GM10847 (cell line): Measurements from ENCODE around the gene DPP3.

Source experiments
- POLR2A ChIP-seq: IDR thresholded peaks from 2 replicates; pipeline ENCODE4 v1.6.1; 2011; ENCODE audit not compliant: insufficient read length; ENCODE audit errors: extremely low read depth

DPP3 gene, protein sequence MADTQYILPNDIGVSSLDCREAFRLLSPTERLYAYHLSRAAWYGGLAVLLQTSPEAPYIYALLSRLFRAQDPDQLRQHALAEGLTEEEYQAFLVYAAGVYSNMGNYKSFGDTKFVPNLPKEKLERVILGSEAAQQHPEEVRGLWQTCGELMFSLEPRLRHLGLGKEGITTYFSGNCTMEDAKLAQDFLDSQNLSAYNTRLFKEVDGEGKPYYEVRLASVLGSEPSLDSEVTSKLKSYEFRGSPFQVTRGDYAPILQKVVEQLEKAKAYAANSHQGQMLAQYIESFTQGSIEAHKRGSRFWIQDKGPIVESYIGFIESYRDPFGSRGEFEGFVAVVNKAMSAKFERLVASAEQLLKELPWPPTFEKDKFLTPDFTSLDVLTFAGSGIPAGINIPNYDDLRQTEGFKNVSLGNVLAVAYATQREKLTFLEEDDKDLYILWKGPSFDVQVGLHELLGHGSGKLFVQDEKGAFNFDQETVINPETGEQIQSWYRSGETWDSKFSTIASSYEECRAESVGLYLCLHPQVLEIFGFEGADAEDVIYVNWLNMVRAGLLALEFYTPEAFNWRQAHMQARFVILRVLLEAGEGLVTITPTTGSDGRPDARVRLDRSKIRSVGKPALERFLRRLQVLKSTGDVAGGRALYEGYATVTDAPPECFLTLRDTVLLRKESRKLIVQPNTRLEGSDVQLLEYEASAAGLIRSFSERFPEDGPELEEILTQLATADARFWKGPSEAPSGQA

GRCh38 chr11:66480117-66480938, at the start of gene DPP3:
DPP3 (plus strand) TSS chr11:66480434; CDS start chr11:66482201, 1,767 bp downstream.
- TF ChIP-seq POLR2A: peak; percentile 80

GRCh38 chr11:66432597-66432996, 47.6 kb upstream of the DPP3 start:
- no peak for TF ChIP-seq POLR2A

- no peak for TF ChIP-seq POLR2A
Measured at GRCh38 chr11:66437979-66438503, 42.2 kb upstream of the DPP3 start.

- peak; percentile 57 for TF ChIP-seq POLR2A
Measured at GRCh38 chr11:66438504-66439466, 41.4 kb upstream of the DPP3 start, which contains the start of gene MRPL11. MRPL11 (minus strand) TSS chr11:66438848; CDS start chr11:66438754, 94 bp downstream.

GRCh38 chr11:66443602-66444001, 36.6 kb upstream of the DPP3 start:
- TF ChIP-seq POLR2A: no peak

DNA sequence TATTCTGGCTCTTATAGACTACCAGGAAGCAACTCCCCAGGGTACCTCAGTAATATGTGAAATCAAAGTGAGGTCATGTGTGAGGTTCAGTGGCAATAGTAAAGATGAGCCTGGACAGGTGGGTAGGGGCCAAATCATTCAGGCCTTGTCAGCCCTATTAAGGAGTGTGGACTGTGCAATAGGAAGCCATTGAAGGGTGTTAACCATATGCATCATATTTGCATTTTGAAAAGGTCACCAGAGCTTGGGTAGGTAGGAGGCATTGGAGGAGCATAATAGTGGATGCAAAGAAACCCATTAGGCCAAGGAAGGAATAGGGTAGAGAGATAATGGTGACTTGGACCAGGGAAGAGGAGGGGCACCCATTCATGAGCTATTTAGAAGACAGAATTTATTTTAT, 33.2 kb upstream of the DPP3 start:
- TF ChIP-seq POLR2A: no peak

GRCh38 chr11:66448523-66448922, 31.7 kb upstream of the DPP3 start:
- TF ChIP-seq POLR2A: no peak

DNA sequence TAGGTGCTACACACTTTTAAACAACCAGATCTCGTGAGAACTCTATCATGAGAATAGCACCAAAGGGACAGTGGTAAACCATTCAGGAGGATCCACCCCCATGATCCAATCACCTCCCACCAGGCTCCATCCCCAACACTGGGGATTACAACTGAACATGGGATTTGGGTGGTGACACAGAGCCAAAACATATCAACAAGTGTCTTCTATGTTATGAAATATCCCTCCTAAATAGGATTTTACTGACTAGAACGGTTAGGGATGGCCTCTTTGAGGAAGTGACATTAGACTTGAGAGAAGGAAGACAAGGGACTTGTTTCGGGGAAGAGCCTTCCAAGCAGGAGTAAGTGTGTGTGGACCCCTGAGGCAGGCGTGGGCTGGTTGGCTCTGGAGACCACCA, 29.7 kb upstream of the DPP3 start:
- TF ChIP-seq POLR2A: no peak

- TF ChIP-seq POLR2A: no peak
Measured at GRCh38 chr11:66451663-66452062, 28.6 kb upstream of the DPP3 start.

DNA sequence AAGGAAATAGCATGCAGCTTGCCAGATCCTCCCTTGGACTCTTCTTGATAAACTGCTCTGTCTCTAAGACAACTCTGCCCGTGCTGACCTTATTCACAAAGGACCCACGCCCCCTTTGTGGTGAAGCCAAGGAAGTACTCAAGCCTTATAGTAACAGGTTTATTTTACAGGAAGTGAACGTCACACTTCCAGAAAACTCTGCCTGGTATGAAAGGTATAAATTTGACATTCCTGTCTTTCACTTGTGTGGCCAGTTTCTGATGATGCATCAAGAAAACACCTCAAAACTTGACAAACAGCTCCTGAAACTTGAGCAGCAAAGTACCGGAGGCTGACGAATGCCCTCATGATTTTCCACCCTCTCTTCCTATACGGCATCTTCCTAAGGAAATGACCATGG, 26.0 kb upstream of the DPP3 start:
- TF ChIP-seq POLR2A: no peak

DNA sequence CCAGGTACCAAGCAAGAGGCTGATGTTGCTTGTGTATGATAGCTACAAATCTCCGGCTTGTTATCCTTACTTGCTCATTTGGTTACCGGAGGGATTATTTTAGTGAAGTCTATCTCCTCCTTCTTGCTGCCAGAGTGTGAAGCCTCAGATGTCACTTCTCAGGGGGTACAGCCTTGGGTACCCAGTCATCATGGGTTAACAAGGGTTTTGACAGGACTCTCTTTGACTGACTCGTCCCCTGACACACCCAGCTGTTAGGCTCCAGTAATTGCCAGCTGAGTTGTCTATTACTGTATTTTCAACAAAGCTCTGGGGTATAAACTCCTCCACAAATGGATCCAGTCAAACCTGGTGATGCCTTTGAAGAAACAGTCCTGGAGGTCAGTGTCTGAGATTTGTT, 25.4 kb upstream of the DPP3 start:
- no peak for TF ChIP-seq POLR2A

- TF ChIP-seq POLR2A: no peak
Measured at GRCh38 chr11:66457826-66458225, 22.4 kb upstream of the DPP3 start.

DNA sequence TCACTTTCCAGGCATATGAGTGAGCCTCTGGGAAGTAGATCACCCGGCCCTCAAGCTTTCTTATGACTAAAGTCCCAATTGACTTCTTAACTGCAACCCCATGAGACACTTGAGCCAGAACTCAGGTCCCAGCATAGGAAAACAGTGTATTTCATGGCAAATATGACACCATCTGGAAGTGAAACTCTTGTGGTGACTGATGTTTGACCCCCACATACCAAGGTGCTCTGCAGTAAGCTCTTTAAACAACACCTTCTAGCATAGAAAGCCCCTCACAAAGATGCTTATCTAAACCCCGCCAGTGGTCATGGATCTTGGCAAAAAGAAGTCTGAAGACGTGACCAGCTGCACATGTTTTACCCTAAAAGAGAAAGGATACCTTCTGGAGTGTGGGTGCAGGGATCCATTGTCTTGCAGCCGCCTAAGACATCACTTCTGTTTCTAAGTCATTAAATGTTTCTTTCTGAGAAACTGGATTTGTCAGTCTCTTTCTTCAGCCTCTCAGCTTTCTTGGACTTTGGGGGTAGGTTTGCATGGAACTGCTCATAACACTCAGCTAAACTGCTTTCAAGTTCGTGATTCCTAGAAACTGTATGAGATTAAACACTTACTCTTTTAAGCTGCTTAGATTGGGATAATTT, 21.0 kb upstream of the DPP3 start:
- no peak for TF ChIP-seq POLR2A

- no peak for TF ChIP-seq POLR2A
Measured at GRCh38 chr11:66462010-66462409, 18.2 kb upstream of the DPP3 start.
